Right lobe of liver (tissue), 4 donors: ENCODE measurements around the gene KIRREL2.

Experiments used
- POLR2A ChIP-seq: fragments of 450-650 bp; IDR thresholded peaks from one replicate; pipeline ENCODE4 v1.6.1; 2017; ENCODE audit warnings: antibody characterized with exemption, mild to moderate bottlenecking
- TF ChIP-seq, protein P1 (sequence below), 4 donors: fragments of 200-600 bp in 3 of 4; fragments of 450-650 bp in 1 of 4; IDR thresholded peaks; one replicate each; pipeline versions ENCODE4 v1.5.1 to v1.8.0; 2016 to 2022; ENCODE audit warnings: antibody characterized with exemption in 4 of 4, mild to moderate bottlenecking in 2 of 4
- donor health status: DM: no; HTN: no; CAD: no.
- donor health status: DM: no; HTN: no; CAD: no.
- donor health status: DM: no; HTN: yes; CAD: no.

DNA sequence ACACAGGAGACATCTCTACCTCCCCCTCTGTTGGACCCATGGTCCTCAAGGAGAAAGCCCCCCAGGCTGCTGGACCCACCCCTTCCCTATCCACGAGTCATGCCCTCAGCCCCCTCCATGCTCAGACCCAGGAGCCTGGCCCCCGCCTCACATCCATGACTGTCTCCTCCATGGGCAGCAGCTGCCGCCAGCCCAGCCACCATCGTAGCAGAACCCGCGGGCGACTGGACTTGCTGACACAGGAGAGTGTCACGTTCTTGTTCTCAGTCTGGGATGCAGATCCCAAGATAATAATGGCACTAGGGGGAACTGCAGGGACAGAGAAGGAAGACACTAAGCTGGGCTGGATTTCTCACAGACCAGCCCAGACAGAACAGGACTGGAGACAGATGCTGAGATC lies 8.2 kb upstream of the KIRREL2 start:
- TF ChIP-seq, protein P1, sequence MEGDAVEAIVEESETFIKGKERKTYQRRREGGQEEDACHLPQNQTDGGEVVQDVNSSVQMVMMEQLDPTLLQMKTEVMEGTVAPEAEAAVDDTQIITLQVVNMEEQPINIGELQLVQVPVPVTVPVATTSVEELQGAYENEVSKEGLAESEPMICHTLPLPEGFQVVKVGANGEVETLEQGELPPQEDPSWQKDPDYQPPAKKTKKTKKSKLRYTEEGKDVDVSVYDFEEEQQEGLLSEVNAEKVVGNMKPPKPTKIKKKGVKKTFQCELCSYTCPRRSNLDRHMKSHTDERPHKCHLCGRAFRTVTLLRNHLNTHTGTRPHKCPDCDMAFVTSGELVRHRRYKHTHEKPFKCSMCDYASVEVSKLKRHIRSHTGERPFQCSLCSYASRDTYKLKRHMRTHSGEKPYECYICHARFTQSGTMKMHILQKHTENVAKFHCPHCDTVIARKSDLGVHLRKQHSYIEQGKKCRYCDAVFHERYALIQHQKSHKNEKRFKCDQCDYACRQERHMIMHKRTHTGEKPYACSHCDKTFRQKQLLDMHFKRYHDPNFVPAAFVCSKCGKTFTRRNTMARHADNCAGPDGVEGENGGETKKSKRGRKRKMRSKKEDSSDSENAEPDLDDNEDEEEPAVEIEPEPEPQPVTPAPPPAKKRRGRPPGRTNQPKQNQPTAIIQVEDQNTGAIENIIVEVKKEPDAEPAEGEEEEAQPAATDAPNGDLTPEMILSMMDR (IDR thresholded peaks at IDR 0.05), result no peak
- TF ChIP-seq POLR2A, result no peak
